HG03558 (cell line): Measurements from ENCODE around the gene LPCAT3.

Source experiments
- ATAC-seq: cut with Tn5 transposase; IDR thresholded peaks from one replicate; pipeline ENCODE4 v1.9.1; 2021; ENCODE audit warnings: moderate number of reproducible peaks; ENCODE audit not compliant: unreplicated experiment; ENCODE audit errors: extremely low read depth

The LPCAT3 gene

DNA sequence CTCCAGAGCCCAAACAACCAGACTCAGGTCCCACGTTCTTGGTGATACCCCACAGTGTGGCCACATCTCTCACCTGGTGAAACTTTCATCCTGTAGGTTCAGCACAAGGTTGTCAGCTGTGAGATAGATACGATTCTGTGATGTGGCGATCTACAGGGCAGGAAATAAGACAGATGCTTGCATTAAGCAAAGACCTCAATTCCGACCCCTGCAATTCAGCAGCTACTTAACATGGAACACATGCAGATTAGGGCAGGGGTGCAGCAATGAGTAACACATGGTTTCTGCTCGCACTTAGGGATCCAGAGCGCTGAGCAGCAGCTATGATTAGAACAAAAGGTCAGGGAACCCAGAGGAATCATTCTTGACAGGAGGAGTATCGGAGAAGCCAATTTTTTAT lies 51.9 kb downstream of the LPCAT3 start:
- no peak for ATAC-seq

DNA sequence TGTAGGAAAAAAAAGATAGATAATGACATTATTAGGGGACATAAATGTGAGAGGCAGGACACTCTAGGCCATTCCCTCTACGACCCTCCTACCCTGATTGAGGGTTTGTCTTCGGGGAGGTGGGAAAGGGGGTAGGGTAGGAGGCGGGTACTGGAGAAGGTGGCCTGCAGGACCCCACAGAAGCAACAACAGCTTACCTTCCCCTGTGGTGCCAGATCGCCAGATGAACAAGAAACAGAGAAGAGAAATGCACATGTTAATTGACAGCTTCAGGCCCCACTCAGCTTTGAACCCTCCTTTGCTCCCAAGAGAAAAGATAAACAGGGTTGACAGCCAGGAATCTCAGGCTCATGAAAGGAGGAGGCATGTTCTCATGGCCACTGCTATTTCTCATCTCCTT lies 52.6 kb downstream of the LPCAT3 start:
- no peak for ATAC-seq

- no peak for ATAC-seq
Measured at GRCh38 chr12:6965026-6965661, 53.1 kb downstream of the LPCAT3 start.

DNA sequence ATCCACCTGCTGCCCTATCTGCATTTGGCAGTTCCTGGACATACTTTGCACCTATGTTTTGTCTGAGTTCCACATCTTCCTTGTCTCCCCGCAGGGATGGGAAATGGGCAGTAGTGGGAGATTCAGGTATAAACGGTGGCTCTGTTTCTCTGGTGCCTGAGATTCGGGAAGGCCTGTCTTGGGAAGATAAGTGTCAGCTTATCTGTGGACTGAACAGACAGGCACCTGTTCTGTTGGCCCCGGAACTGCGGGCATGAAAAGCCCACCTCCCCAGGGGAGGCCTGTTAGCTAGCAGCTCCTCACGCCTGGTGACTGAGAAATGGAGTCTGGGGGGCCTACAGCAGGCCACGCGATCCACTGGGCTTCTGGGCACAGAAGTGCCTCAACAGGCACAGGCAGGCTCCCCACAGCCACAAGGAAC lies 53.7 kb downstream of the LPCAT3 start:
- no peak for ATAC-seq

DNA sequence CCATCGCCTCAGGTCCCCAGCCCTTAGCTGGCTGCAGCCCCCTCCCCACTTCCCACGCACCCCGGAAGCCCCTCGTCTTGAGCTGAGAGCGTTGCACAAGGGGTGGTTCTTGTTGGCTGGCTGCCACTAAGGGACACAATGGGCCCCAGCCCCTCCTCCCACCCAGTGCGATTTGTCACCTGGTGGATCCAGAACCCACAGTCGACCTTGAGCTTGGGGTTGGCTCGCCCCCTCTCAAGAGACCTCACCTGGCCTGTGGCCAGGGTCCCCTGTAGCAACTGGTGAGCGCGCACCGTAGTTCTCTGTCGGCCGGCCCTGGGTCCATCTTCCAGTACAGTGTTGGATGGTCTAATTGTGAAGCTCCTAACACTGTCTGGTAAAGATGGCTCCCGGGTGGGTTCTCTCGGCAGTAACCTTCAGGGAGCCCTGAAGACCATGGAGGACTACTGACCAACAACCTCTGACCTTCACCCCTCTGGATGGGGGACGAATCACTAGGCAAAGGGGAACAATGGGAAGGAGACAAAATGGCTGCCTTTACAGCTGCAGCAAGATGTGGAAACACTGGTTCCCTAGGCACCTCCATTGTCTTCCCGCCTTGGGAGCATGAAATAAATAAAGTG lies 54.4 kb downstream of the LPCAT3 start:
- ATAC-seq = no peak

DNA sequence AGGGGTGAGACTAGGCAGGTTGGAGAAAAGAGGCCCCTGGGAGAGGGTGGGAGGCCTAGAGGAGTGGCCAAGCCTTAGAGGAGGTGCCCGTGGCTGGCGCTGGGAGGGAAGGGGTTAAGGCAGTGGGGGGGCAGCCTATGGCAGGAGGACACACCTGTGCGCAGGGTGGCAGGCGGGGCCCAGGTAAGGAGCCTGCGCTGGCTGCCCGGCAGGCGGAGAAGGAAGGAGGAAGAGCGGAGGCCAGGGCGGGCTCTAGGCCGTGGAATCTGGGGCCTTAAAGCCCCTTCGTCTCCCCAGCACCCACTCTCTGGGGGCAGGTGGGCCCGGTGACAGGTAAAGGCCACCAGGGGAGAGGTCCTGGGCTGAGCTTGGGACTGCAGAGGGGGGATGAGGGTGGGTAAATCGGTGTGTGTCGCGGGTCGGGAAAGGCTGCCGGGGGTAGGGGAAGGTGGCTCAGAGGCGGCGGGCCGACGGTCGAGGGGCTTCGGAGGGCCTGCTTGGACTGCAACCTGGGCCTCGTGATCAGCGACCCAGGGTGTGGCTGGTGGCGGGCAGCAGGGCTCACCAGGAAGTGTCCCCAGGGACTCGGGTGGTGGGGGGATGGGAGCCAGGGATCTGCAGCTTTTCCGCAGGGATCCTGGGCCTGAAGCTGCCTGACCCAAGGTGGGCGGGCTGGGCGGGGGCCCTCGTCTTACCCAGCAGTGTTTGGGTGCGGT lies 55.1 kb downstream of the LPCAT3 start:
- ATAC-seq = no peak

GRCh38 chr12:6962285-6963015 lies 55.8 kb downstream of the LPCAT3 start:
- no peak for ATAC-seq

DNA sequence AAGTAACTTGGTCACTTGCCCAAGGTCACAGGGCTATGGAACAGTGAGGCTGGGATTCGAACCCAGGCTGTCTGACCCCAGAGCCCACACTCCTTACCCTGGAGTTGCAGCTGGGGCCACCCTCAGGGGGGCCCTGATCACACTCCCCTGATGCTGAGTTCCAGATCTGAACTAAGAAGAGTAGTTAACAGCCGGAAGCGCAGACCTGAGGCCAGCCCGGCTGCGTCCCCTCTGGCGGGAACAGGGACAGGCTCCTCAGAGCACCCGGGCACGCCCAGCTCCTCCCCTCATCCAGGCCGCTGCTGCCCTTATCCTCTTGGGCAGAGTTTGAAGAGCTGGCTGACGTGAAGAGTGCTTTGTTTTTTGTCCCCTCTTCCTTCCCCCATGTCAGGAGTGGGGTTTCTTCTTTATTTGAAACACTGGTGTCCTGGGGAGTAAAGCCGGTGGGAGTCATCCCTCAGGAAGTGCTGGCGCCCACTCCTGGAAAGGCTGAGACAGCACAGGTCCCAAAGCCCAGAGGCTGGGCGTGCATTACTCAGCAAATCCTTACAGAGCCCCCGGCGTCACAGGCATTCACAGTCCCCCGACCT lies 56.5 kb downstream of the LPCAT3 start:
- no peak for ATAC-seq

- ATAC-seq = no peak
Measured at GRCh38 chr12:6961278-6961694, 57.0 kb downstream of the LPCAT3 start.

- no peak for ATAC-seq
Measured at GRCh38 chr12:6960593-6961277, 57.5 kb downstream of the LPCAT3 start.

- no peak for ATAC-seq
Measured at GRCh38 chr12:6959805-6960592, 58.3 kb downstream of the LPCAT3 start.

GRCh38 chr12:6959058-6959804 lies 59.0 kb downstream of the LPCAT3 start:
- no peak for ATAC-seq

DNA sequence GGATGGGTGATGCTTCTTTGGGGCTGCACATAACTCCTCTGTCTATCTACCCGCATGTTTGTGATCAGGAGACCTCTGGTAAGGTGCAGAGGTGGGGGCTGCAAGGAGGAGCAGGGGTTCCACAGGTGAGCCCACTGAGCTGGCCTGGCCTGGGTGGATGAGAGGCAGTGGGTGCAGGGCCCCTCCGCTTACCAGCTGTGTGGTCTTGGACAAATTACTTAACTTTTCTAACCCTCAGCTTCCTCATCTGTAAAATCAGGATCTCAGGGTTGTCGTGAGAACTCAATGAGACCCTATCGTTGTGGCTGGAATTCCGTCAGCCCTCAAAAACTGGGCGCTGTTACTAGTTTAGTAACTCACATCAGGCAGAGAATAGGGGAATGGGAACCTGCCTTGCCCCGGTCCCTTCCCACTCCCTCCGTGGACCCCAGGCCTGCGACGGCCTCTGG lies 59.6 kb downstream of the LPCAT3 start:
- no peak for ATAC-seq

DNA sequence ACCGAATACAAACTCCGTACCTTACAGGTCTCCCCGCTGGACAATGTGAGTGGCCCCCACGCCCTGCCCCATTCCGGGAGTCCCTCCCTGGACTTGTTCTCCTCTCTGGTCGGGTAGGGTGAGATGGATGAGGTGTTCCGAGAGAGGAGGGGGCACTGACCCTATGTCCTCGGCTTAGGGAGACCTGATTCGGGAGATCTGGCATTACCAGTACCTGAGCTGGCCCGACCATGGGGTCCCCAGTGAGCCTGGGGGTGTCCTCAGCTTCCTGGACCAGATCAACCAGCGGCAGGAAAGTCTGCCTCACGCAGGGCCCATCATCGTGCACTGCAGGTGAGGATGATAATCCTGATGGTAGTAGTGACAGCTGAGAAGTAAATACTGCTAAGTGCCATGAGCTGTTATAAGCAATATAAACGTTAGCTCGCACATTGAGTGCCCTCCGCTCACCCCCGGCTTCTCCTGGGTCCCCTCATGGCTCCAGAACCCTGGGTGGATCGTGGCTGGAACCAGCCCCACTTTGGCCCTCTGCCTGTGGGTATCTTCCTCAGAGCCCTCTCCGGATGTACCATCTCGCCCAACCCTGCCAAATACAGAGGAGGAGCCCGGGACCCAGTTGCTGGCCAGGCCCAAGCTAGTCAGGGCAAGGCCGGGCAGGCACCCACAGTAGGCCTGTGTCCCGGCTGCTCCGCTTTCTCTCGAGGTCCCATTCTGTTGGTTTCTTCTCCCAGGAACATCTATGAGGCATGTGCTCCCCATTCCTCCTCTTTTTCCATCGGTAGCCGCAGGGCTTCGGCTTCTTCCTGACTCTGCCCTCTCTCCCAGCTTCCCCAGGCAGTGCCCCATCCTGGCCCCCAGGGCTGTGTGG lies 60.3 kb downstream of the LPCAT3 start:
- no peak for ATAC-seq

GRCh38 chr12:6957151-6957701 lies 61.0 kb downstream of the LPCAT3 start:
- no peak for ATAC-seq

GRCh38 chr12:6956021-6956727 lies 62.1 kb downstream of the LPCAT3 start:
- ATAC-seq = no peak
